ENCODE measurements around the gene SYNE1.

SYNE1 gene

DNA sequence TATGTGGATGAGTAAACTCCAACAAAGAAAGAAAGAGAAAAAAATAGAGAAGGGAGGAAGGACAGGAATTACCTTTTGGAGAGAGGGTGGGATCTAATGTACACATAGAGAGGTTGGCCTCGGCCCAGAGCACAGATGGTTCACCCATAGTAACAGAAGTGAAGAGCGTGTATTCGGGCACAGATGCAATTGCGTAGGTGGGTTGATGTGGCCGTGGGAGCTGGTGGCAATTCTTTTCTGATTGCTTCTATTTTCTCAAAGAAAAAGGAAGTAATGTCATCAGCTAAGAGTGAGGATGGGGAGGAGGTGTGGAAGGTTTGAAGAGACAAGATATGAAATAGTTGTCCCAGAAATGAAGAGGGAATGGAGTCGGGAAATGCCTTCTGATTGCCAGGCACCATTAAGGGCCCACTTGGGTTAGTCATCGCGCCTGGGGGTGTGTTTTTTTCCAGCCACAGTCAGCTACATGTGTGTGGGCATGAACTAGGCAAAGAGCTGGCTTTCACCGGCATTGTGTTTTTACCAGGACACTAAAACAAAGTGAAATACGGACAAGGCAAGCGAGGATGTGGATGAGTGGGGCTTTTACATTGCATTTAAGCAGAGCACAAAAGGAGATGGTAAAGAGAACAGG is 158.7 kb downstream of the SYNE1 start:
- Histone ChIP-seq H3K36me3 (ENCODE audit: control insufficient read depth, low read depth, low read length) (no peaks in the 10 kb centered on the region), H3K4me1 (ENCODE audit: control insufficient read depth, low read depth, low read length) (no peaks in the 10 kb centered on the region), H3K9me3 (ENCODE audit: control insufficient read depth, low read depth, low read length) (no peaks in the 10 kb centered on the region), H3K27me3 (ENCODE audit: control insufficient read depth, insufficient read depth, low read length) (no peaks in the 10 kb centered on the region), H3K27ac (ENCODE audit: low read length) (no peak overlapping the region), H3K9ac (ENCODE audit: low read length) (no peak overlapping the region), H3K4me3 (ENCODE audit: low read length) (no peak overlapping the region)

DNA sequence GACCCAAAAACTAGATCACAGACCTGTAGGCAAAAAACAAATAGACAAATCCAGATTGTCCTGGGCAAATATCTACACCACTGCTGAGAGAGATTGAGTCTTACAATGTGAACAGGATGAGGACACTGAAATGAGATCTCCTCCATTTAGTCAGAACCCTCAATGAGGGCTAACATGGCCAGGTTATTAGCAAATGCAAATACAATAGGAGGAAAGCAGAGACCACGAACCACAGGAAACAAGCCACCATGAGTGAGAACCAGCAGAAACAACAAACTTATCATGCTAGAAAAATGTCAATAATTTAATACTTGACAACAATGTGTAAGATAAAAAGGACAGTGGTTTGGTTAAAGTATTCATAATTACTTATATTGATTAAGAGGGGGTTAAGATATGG is 162.8 kb downstream of the SYNE1 start:
- Histone ChIP-seq H3K27me3 (ENCODE audit: control insufficient read depth, insufficient read depth, low read length) (no peaks in the 10 kb centered on the region), H3K4me1 (ENCODE audit: control insufficient read depth, low read depth, low read length) (no peaks in the 10 kb centered on the region), H3K9ac (ENCODE audit: low read length) (no peak overlapping the region), H3K9me3 (ENCODE audit: control insufficient read depth, low read depth, low read length) (no peaks in the 10 kb centered on the region), H3K4me3 (ENCODE audit: low read length) (no peak overlapping the region), H3K27ac (ENCODE audit: low read length) (no peak overlapping the region), H3K36me3 (ENCODE audit: control insufficient read depth, low read depth, low read length) (no peaks in the 10 kb centered on the region)

DNA sequence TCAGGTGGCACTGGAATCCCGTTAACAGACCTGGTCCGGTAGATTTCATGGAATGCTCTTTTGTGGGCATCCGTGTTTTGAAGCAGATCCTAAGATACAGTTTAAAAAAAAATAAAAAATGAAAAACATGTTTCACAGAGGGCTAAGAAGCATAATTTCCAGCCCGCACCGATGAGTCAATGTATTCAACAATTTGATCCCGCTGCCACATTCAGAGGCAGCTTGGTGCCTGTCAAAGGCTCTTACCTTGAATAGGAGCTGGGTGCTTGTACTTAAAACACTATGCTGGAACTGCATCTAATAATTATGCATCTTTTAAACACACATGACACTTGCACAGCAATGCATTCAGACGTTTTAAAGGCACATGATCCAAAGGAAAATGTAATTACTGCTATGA is 164.8 kb downstream of the SYNE1 start:
- Histone ChIP-seq H3K4me1 (ENCODE audit: control insufficient read depth, low read depth, low read length) (no peaks in the 10 kb centered on the region), H3K9ac (ENCODE audit: low read length) (no peak overlapping the region)

DNA sequence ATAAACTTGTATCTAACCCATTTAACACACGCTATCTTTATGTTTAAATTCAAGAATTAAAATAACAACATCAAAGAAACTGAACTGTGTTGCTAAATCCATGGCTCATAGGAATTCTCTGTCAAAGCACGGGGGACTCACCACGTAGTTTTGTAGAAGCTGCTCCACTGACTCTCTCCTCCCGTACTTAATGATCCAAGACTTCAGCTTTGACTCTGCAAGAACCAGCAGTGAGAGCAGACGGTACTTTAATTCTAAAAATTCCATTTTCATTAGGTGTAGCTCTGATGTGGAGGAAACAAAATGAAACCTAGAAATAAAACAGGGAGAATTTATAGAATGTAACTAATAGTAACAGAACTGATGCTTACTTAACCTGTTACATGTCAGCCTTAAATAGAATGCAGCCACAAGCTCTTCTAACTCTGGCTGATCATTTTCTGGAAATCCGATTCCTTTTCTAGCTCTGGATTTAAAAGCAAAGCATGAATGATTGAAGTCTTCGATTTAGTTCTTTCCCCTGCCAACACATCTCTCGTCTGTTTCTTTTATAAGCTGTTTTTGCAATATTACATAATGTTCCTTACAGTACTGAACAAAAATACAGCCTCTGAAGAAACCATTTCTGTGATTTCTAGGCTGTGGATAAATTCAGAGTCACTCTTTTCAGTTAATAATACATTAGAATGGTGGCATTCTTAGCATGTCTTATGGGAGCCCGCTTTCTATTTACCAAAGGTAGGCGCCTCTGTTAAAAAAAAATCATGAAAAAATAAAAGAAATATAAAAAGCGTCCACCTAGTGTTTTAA is 165.5 kb downstream of the SYNE1 start:
- H3K9ac ChIP-seq (ENCODE audit: low read length) = no peak overlapping the region

More for the DNA sequence above, 164.8 kb downstream of the SYNE1 start:
- Histone ChIP-seq H3K36me3 (ENCODE audit: control insufficient read depth, low read depth, low read length) (no peaks in the 10 kb centered on the region), H3K4me3 (ENCODE audit: low read length) (no peak overlapping the region), H3K9me3 (ENCODE audit: control insufficient read depth, low read depth, low read length) (no peaks in the 10 kb centered on the region), H3K27ac (ENCODE audit: low read length) (no peak overlapping the region), H3K27me3 (ENCODE audit: control insufficient read depth, insufficient read depth, low read length) (no peaks in the 10 kb centered on the region)

DNA sequence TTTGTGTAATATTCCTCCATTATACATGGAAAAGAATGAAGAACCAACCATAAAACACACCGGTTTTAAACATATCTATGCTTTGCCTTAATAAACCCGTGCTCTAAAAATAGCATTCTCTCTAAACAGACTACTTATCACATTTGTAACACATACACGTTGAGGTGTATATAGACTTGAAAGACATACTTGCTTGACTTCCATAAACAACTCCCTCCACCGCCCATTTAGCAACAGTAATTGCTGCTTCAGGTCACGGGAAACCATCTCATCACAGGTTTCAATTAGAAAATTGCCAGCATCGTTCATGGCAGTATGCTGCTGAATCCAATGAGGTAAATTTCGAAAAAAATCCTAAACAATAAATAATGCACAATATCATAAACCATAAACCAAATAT is 174.0 kb downstream of the SYNE1 start:
- no peaks in the 10 kb centered on the region for H3K27me3 ChIP-seq (ENCODE audit: control insufficient read depth, insufficient read depth, low read length)

More for the DNA sequence above, 165.5 kb downstream of the SYNE1 start:
- no peaks in the 10 kb centered on the region for H3K9me3 ChIP-seq (ENCODE audit: control insufficient read depth, low read depth, low read length)
- H3K36me3 ChIP-seq (ENCODE audit: control insufficient read depth, low read depth, low read length) = no peaks in the 10 kb centered on the region
- no peaks in the 10 kb centered on the region for H3K4me1 ChIP-seq (ENCODE audit: control insufficient read depth, low read depth, low read length)
- no peaks in the 10 kb centered on the region for H3K27me3 ChIP-seq (ENCODE audit: control insufficient read depth, insufficient read depth, low read length)
- no peak overlapping the region for H3K4me3 ChIP-seq (ENCODE audit: low read length)
- H3K27ac ChIP-seq (ENCODE audit: low read length) = no peak overlapping the region

DNA sequence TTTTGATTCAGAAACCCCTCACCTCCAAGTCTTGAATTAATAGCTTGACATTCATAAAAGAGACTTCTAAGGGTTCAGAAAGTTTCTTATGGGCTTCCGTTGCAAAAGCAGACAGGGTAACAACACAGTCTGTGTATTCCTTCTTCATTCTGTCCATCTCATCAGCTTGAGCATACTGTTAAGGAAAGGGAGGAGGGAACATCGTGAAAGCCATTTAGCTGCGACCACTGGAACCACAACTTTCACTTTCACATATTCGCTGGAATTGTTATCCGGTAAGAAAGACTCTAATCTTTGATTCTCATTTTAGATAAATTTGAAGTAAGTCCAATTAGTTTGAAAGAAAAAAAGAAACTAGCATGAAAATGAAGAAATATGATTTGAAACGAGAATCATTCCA is 174.4 kb downstream of the SYNE1 start:
- no peaks in the 10 kb centered on the region for H3K27me3 ChIP-seq (ENCODE audit: control insufficient read depth, insufficient read depth, low read length)
- H3K4me3 ChIP-seq (ENCODE audit: low read length) = no peak overlapping the region
- no peaks in the 10 kb centered on the region for H3K4me1 ChIP-seq (ENCODE audit: control insufficient read depth, low read depth, low read length)
- no peaks in the 10 kb centered on the region for H3K9me3 ChIP-seq (ENCODE audit: control insufficient read depth, low read depth, low read length)
- H3K36me3 ChIP-seq (ENCODE audit: control insufficient read depth, low read depth, low read length) = no peaks in the 10 kb centered on the region
- no peak overlapping the region for H3K9ac ChIP-seq (ENCODE audit: low read length)
- H3K27ac ChIP-seq (ENCODE audit: low read length) = no peak overlapping the region

More for the DNA sequence above, 174.0 kb downstream of the SYNE1 start:
- Histone ChIP-seq H3K36me3 (ENCODE audit: control insufficient read depth, low read depth, low read length) (no peaks in the 10 kb centered on the region), H3K9me3 (ENCODE audit: control insufficient read depth, low read depth, low read length) (no peaks in the 10 kb centered on the region), H3K4me1 (ENCODE audit: control insufficient read depth, low read depth, low read length) (no peaks in the 10 kb centered on the region), H3K27ac (ENCODE audit: low read length) (no peak overlapping the region), H3K4me3 (ENCODE audit: low read length) (no peak overlapping the region), H3K9ac (ENCODE audit: low read length) (no peak overlapping the region)

DNA sequence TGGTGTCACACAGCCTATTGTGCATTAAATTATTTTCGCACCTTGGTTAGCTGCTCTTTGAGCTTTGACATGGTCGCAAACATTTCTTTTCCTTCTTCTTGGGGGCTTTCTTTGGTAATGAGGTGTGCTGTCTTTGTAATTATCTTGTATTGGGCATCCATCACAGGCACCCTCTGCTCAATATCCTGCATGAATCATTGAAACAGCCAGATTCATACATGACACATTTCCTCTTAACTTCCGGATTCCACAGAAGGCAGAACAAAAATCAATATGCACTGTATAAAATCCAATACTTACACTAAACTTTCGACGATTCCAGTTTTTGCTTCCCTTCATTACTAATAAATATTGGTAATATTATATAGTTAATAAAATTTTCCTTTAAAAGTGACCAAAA is 175.6 kb downstream of the SYNE1 start:
- Histone ChIP-seq H3K27me3 (ENCODE audit: control insufficient read depth, insufficient read depth, low read length) (no peaks in the 10 kb centered on the region), H3K4me3 (ENCODE audit: low read length) (no peak overlapping the region), H3K9ac (ENCODE audit: low read length) (no peak overlapping the region), H3K27ac (ENCODE audit: low read length) (no peak overlapping the region), H3K4me1 (ENCODE audit: control insufficient read depth, low read depth, low read length) (no peaks in the 10 kb centered on the region), H3K9me3 (ENCODE audit: control insufficient read depth, low read depth, low read length) (no peaks in the 10 kb centered on the region), H3K36me3 (ENCODE audit: control insufficient read depth, low read depth, low read length) (no peaks in the 10 kb centered on the region)

DNA sequence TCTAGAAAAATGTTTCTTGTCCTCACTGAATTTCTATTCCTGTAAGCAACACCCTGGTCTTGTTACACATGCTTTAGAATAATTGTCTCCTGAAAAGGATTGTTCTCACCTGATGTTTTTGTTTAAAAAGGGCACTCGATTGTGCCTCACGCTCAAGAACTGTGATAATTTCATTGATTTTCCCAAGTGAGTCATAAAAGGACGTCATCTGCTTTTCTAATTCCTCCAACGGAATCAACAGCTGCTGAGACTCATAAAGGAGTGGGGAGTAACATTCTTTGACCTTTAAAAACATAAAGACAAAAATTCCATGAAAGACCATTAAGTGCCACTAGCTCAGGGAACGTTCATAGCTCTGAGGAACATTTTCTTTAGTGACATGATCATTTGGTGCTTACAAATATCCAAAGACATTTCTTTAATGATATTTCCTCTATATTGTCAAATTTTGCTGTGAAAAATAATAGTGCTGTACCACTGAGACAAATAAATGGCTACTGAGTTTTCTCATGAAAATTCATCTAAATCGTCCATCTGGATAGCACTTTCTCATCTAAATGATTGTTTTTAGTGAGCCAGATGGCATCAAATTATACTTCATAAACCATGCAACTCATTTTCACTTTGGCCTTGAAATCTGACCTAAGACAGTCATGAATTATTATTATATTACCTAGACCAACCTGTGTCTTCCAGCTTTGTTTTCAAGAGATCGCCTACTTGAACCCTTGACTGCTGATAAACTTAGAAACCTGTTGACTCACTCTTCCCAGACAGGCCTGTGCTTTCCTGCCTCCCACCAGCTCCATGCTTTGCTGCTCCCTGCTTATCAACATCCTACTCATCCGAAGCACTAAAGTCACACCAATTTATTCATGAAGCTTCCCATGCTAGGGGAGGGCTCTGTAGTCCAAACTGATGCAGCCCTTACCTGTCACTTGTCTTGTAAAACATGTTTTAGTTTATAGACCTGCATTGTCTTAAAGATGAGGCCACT is 178.2 kb downstream of the SYNE1 start:
- H3K27ac ChIP-seq (ENCODE audit: low read length) = no peak overlapping the region

DNA sequence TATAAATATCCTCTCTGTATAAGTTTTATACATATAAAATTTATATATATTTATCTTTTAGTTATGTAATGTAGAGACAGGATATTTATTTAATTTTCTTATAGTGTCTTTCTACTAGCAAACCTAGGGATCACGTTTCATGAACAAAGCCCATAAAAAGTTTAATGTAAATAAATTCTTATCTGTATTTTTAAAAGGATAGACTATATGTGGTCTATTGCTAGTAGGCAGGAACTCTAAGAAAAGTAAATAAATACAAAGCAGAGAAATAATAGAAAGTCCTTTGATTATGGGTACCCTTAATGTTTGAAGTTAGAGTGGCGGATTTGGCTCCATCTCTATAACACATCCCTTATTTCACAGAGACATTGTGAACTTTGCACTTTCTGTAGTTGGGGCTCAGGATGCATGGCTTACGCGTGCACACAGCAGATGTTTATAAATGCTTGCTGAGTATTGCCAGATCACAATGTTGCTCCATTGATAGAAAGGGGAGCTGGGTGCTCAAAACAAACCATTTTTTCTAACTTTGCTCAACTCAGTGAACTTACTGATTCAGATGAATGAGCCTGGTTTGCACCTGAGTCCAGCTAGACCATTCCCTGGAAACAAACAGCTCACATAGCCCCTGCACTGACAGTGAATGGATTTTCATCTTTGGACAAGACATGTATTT is 179.1 kb downstream of the SYNE1 start:
- H3K36me3 ChIP-seq (ENCODE audit: control insufficient read depth, low read depth, low read length) = no peaks in the 10 kb centered on the region
- no peaks in the 10 kb centered on the region for H3K4me1 ChIP-seq (ENCODE audit: control insufficient read depth, low read depth, low read length)
- H3K27ac ChIP-seq (ENCODE audit: low read length) = no peak overlapping the region
- no peaks in the 10 kb centered on the region for H3K27me3 ChIP-seq (ENCODE audit: control insufficient read depth, insufficient read depth, low read length)
- no peak overlapping the region for H3K4me3 ChIP-seq (ENCODE audit: low read length)
- no peak overlapping the region for H3K9ac ChIP-seq (ENCODE audit: low read length)
- H3K9me3 ChIP-seq (ENCODE audit: control insufficient read depth, low read depth, low read length) = no peaks in the 10 kb centered on the region

More for the DNA sequence above, 178.2 kb downstream of the SYNE1 start:
- Histone ChIP-seq H3K9me3 (ENCODE audit: control insufficient read depth, low read depth, low read length) (no peaks in the 10 kb centered on the region), H3K4me3 (ENCODE audit: low read length) (no peak overlapping the region), H3K36me3 (ENCODE audit: control insufficient read depth, low read depth, low read length) (no peaks in the 10 kb centered on the region), H3K4me1 (ENCODE audit: control insufficient read depth, low read depth, low read length) (no peaks in the 10 kb centered on the region), H3K27me3 (ENCODE audit: control insufficient read depth, insufficient read depth, low read length) (no peaks in the 10 kb centered on the region), H3K9ac (ENCODE audit: low read length) (no peak overlapping the region)

DNA sequence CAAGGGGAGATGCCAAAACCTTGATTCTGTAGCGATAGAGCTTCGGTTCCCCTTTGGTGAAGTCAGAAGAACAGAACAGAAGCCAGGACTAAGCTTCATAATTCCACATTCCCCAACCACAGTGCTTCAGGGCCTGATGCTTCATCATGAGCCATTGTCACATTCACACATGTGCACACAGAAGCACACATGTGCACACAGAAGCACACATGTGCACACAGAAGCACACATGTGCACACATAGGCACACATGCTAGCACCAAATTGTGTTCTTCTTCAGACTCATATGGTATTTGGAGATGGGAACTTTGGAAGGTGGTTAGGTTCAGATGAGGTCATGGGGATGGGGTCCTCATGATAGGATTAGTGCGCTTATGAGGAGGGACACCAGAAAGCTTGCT is 183.2 kb downstream of the SYNE1 start:
- H3K27ac ChIP-seq (ENCODE audit: low read length) = no peak overlapping the region
- H3K27me3 ChIP-seq (ENCODE audit: control insufficient read depth, insufficient read depth, low read length) = no peaks in the 10 kb centered on the region
- H3K9me3 ChIP-seq (ENCODE audit: control insufficient read depth, low read depth, low read length) = no peaks in the 10 kb centered on the region
- no peak overlapping the region for H3K9ac ChIP-seq (ENCODE audit: low read length)
- H3K4me1 ChIP-seq (ENCODE audit: control insufficient read depth, low read depth, low read length) = no peaks in the 10 kb centered on the region
- H3K36me3 ChIP-seq (ENCODE audit: control insufficient read depth, low read depth, low read length) = no peaks in the 10 kb centered on the region
- H3K4me3 ChIP-seq (ENCODE audit: low read length) = no peak overlapping the region

DNA sequence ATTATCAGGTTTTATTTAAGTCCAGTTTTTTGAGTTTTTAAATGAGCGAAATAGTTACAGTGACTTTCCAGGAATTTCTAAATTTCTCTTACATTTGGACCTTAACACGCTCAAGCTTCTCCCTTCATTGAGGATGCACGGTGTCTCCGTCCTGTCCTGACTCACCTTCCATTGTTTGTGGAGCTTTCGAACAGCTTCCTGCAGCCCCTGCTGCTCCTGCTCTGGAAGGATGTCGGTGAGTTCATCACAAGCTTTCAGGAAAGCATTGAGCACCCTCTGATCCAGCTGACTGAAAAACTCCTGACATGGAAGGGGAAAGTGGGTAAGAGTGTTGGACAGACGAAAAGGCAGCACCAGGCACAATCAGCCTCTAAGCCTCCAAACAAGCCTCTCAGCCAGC is 183.7 kb downstream of the SYNE1 start:
- H3K36me3 ChIP-seq (ENCODE audit: control insufficient read depth, low read depth, low read length) = no peaks in the 10 kb centered on the region
- no peak overlapping the region for H3K4me3 ChIP-seq (ENCODE audit: low read length)
- H3K9ac ChIP-seq (ENCODE audit: low read length) = no peak overlapping the region
- H3K4me1 ChIP-seq (ENCODE audit: control insufficient read depth, low read depth, low read length) = no peaks in the 10 kb centered on the region
- no peaks in the 10 kb centered on the region for H3K27me3 ChIP-seq (ENCODE audit: control insufficient read depth, insufficient read depth, low read length)
- no peak overlapping the region for H3K27ac ChIP-seq (ENCODE audit: low read length)
- no peaks in the 10 kb centered on the region for H3K9me3 ChIP-seq (ENCODE audit: control insufficient read depth, low read depth, low read length)
